ENCODE measurements around the gene IFI6. TPM values are rescaled to one million over a fixed set of nuclear protein-coding genes. Genes with fewer than 3 reads are reported as not detected.

The IFI6 gene
- total and polyA plus RNA-seq, 9 donors, result 41.4 to 102 (median 70.9) TPM

DNA sequence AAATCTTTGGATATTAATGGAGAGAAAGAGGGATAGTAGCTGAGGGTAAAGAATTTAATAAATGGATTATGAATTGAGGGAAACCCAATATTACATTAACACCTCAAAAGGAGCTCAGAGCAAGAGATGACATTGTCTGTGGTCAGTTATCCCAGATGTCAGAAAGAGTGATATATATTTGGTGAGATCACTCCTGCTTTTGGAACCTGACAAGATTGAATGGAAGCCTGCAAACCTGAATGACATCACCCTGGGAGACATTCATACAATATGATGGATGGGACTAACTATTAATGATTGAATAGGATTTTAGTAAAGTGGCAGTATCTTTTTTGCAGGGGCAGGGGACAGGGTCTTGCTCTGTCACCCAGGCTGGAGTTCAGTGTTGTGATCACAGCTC, 6.8 kb upstream of the IFI6 start:
- DNase-seq, result no peak
- no peak overlapping the region for H3K4me3 ChIP-seq (ENCODE audit: low read length)
- no peaks in the 10 kb centered on the region for H3K27me3 ChIP-seq (ENCODE audit: control insufficient read depth, insufficient read depth, low read length)
- no peaks in the 10 kb centered on the region for H3K36me3 ChIP-seq (ENCODE audit: control insufficient read depth, insufficient read depth, low read length)
- H3K9me3 ChIP-seq (replicated peaks; ENCODE audit: control insufficient read depth, low read depth, low read length), result peaks cover 9% of the 10 kb centered on the region
- H3K27ac ChIP-seq (ENCODE audit: low read length), result no peak overlapping the region
- H3K4me1 ChIP-seq (ENCODE audit: control insufficient read depth, insufficient read depth, low read length), result no peaks in the 10 kb centered on the region

DNA sequence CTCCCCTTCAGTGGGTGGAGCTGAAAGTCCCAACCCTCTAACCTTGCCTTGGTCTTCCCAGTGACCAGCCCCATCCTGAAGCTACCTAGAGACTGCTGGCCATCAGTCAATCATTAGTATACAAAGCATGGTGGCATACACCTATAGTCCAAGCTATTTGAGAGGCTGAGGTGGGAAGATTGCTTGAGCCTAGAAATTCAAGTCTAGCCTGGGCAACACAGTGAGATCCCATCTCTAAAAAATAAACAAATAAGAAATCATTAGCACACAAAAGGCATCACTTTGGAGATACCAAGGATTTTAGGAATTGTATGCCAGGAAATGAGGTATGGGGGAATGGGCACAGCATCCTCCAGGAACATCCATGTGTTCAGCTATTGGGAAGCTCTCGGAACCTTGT, 4.4 kb upstream of the IFI6 start:
- H3K4me1 ChIP-seq (ENCODE audit: control insufficient read depth, insufficient read depth, low read length), result peaks cover 11% of the 10 kb centered on the region
- peaks cover 9% of the 10 kb centered on the region for H3K9me3 ChIP-seq (replicated peaks; ENCODE audit: control insufficient read depth, low read depth, low read length)
- no peaks in the 10 kb centered on the region for H3K27me3 ChIP-seq (ENCODE audit: control insufficient read depth, insufficient read depth, low read length)
- no peak overlapping the region for H3K27ac ChIP-seq (ENCODE audit: low read length)
- no peak overlapping the region for H3K4me3 ChIP-seq (ENCODE audit: low read length)
- DNase-seq, result no peak
- H3K36me3 ChIP-seq (ENCODE audit: control insufficient read depth, insufficient read depth, low read length), result no peaks in the 10 kb centered on the region
- no CpG with 5 or more reads among the region's 1 CpG for WGBS (ENCODE audit: insufficient coverage)

DNA sequence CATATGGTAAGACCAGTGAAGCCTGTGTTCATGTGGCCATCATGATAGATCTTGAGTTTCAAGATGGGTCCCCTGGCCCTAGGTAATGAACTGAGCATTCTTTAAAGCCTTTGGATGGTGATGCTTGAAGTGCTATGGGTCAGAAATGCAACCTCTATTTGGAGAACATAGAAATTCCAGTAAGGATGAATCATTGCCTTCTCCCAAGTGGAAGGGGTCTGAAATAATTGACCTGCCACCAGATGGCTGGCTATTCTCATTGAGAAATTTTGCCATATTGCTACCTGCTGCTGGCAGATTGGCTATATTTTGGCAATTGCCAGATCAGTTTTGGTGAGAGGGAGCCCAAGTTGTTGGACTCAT, 739 bp upstream of the IFI6 start:
- Histone ChIP-seq H3K36me3 (ENCODE audit: control insufficient read depth, insufficient read depth, low read length) (peaks cover 13% of the 10 kb centered on the region), H3K9me3 (replicated peaks; ENCODE audit: control insufficient read depth, low read depth, low read length) (no peaks in the 10 kb centered on the region), H3K4me1 (ENCODE audit: control insufficient read depth, insufficient read depth, low read length) (peaks cover 36% of the 10 kb centered on the region), H3K4me3 (ENCODE audit: low read length) (peak overlapping the region; percentile 99), H3K27me3 (ENCODE audit: control insufficient read depth, insufficient read depth, low read length) (no peaks in the 10 kb centered on the region), H3K27ac (ENCODE audit: low read length) (peak overlapping the region; percentile 98)
- DNase-seq, result no peak

DNA sequence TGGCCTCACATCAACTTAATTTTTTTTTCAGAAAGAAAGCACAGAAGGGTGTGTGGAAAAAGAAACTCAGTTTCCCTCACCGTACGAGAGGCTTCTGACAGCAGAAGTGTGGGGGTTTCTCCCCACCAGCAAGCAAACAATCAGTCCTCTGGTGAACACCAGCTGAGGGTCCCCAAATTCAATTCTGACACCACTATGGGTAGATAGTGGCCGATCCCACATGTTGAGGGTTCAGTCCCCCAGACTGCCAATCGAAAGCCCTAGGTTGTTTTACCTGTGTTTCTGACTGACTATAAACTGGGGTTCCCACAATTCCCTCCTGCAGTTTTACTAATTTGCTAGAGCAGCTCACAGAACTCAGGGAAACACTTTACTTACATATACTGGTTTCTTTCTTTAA, 2.1 kb downstream of the IFI6 start:
- WGBS (ENCODE audit: insufficient coverage), result 20% methylated on average over 1 of the region's 4 CpGs
- Histone ChIP-seq H3K27ac (ENCODE audit: low read length) (no peak overlapping the region), H3K4me3 (ENCODE audit: low read length) (peak overlapping the region; percentile 99)

DNA sequence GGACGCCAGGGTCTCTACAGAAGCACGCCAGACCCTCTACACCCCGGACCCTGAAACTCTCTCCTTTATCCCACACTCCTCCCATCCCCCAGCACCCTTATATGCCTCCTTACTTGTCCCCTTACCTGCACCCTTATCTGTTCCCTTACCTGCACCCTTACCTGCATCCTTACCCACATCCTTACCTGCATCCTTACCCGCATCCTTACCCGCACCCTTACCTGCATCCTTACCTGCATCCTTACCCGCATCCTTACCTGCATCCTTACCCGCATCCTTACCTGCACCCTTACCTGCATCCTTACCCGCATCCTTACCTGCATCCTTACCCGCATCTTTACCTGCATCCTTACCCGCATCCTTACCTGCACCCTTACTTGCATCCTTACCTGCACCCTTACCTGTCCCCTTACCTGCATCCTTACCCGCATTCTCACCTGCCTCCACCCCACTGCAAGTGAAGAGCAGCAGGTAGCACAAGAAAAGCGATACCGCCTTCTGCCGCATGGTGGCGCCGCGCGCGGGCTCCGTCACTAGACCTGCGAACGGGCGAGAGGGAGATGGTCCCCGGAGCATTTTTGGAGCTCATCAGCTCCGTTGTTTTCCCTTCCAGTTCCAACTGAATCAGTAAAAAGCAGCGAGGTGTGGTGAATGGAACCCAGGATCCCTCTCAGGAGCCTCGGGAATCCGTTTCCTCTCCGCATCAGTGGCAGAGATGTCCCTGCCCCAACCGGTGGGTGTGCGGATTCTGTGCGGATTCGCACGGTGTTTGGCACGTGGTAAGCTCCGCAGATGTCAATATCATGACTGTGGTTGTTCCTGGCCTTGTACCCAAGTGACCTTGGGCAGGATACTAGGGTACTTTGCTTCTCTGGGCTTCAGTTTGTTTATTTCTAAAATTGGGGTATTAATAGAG, 2.9 kb downstream of the IFI6 start:
- Histone ChIP-seq H3K36me3 (ENCODE audit: control insufficient read depth, insufficient read depth, low read length) (peaks cover 41% of the 10 kb centered on the region), H3K9me3 (replicated peaks; ENCODE audit: control insufficient read depth, low read depth, low read length) (no peaks in the 10 kb centered on the region), H3K4me1 (ENCODE audit: control insufficient read depth, insufficient read depth, low read length) (peaks cover 39% of the 10 kb centered on the region), H3K27me3 (ENCODE audit: control insufficient read depth, insufficient read depth, low read length) (no peaks in the 10 kb centered on the region), H3K27ac (ENCODE audit: low read length) (no peak overlapping the region), H3K4me3 (ENCODE audit: low read length) (peak overlapping the region; percentile 99)
- 15% methylated on average over 34 of the region's 36 CpGs for WGBS (ENCODE audit: insufficient coverage)
- DNase-seq, result peak; percentile 69

More for the DNA sequence above, 2.1 kb downstream of the IFI6 start:
- Histone ChIP-seq H3K36me3 (ENCODE audit: control insufficient read depth, insufficient read depth, low read length) (peaks cover 41% of the 10 kb centered on the region), H3K9me3 (replicated peaks; ENCODE audit: control insufficient read depth, low read depth, low read length) (no peaks in the 10 kb centered on the region), H3K27me3 (ENCODE audit: control insufficient read depth, insufficient read depth, low read length) (no peaks in the 10 kb centered on the region), H3K4me1 (ENCODE audit: control insufficient read depth, insufficient read depth, low read length) (peaks cover 36% of the 10 kb centered on the region)
- no peak for DNase-seq

DNA sequence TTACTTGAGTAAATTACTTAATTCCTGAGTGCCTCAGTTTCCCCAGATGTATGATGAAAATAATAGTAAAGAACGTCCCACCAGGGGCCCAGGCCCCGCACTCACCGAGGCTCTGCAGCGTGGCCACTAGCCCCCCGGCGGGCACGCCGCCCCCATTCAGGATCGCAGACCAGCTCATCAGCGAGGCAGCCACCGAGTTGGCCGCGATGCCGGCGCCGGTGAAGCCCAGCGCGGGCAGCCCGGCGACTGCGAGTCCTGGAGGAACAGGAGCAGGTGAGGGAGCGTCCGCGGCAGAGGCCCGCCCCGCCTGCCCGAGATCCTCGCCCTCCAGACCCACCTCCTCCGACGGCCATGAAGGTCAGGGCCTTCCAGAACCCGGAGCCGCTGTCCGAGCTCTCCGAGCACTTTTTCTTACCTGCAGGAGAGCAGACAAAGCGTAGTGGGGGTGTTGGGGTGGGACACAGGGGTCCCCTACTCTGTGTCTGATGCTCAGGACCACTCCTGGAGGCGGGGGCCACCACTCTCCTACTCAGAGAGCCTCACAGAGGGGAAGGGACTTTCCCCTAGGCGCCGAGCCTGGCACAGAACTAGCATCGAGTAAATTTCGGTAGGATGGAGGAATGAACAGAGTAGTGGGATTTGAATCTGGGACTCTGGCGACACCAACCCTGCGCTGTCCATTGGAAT, 3.7 kb downstream of the IFI6 start:
- no peak overlapping the region for H3K27ac ChIP-seq (ENCODE audit: low read length)
- H3K4me1 ChIP-seq (ENCODE audit: control insufficient read depth, insufficient read depth, low read length), result peaks cover 40% of the 10 kb centered on the region
- WGBS (ENCODE audit: insufficient coverage), result 77% methylated on average over 27 of the region's 42 CpGs

DNA sequence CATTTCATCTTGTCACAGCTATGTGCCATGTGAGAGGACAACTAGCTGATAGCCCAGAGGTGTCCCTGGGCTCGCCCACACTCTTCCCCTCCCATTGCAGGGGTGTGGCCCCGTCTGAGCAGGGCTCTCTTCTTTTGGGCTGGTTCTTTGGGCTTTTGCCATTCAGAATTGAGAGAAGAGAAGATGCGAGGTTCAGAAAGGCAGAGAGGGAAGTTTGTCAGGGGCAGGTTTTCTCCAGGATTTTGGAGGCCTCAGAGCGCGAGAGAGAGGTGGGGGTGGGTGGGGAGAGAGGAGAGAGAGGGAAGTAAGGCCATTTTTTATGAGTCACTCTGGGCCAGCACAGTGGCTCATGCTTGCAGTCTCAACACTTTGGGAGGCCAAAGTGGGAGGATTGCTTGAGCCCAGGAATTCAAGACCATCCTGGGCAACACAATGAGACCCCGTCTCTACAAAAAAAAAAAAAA, 5.2 kb downstream of the IFI6 start:
- no peaks in the 10 kb centered on the region for H3K9me3 ChIP-seq (replicated peaks; ENCODE audit: control insufficient read depth, low read depth, low read length)
- WGBS (ENCODE audit: insufficient coverage), result 58% methylated on average over 2 of the region's 6 CpGs
- peaks cover 41% of the 10 kb centered on the region for H3K4me1 ChIP-seq (ENCODE audit: control insufficient read depth, insufficient read depth, low read length)
- DNase-seq, result no peak
- H3K36me3 ChIP-seq (ENCODE audit: control insufficient read depth, insufficient read depth, low read length), result peaks cover 41% of the 10 kb centered on the region
- no peaks in the 10 kb centered on the region for H3K27me3 ChIP-seq (ENCODE audit: control insufficient read depth, insufficient read depth, low read length)
- H3K27ac ChIP-seq (ENCODE audit: low read length), result no peak overlapping the region
- H3K4me3 ChIP-seq (ENCODE audit: low read length), result no peak overlapping the region

More for the DNA sequence above, 3.7 kb downstream of the IFI6 start:
- no peak for DNase-seq
- no peaks in the 10 kb centered on the region for H3K9me3 ChIP-seq (replicated peaks; ENCODE audit: control insufficient read depth, low read depth, low read length)
- no peak overlapping the region for H3K4me3 ChIP-seq (ENCODE audit: low read length)
- peaks cover 41% of the 10 kb centered on the region for H3K36me3 ChIP-seq (ENCODE audit: control insufficient read depth, insufficient read depth, low read length)
- no peaks in the 10 kb centered on the region for H3K27me3 ChIP-seq (ENCODE audit: control insufficient read depth, insufficient read depth, low read length)

DNA sequence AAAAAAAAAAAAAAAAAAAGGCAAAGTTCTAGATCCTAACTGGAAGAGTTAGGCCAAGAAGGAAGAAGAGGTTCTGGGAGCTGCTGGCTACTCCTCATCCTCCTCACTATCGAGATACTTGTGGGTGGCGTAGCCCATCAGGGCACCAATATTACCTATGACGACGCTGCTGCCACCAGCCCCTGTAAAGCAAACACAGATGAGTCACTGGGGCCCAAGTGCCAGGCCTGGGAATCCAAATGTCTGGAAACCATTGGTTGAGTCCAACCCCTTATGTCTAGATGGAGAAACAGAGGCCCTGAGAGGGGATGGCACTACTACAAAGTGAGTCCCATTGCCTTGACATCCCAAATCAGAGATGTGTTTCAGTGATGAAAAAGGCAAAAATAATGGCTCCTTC, 5.7 kb downstream of the IFI6 start:
- no peaks in the 10 kb centered on the region for H3K27me3 ChIP-seq (ENCODE audit: control insufficient read depth, insufficient read depth, low read length)

DNA sequence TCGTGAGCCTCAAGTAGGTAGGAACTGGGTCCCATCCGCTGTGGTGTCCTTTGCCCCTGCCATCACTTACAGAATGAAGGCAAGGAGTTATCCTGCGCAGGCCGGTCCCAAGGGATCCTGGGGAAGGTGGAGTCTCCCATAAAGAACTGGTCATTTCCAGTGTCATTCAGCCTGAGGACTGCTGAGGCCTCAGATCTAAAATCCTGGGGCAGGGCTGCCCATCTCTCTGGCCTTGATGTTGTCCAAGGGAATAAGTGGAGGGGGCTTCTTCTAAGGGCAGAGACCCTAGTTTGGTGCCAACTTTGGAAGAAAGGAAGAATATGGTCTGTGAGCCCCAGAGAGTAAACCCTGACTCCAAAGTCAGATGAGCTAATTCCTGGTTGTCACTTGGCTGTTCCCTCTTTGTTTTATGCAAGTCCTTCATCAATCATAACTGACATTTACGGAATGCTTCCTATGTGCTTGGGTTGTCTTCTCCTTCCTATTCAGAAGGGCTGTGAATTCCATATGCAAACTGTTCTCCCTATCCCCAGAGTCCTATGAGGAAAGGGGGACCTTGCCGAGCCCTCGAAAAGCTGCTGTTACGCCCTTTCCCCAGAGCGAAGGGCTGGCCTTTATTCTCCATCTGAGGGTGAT, 6.9 kb downstream of the IFI6 start:
- Histone ChIP-seq H3K4me3 (ENCODE audit: low read length) (no peak overlapping the region), H3K9me3 (replicated peaks; ENCODE audit: control insufficient read depth, low read depth, low read length) (no peaks in the 10 kb centered on the region), H3K4me1 (ENCODE audit: control insufficient read depth, insufficient read depth, low read length) (peaks cover 43% of the 10 kb centered on the region), H3K36me3 (ENCODE audit: control insufficient read depth, insufficient read depth, low read length) (peaks cover 41% of the 10 kb centered on the region), H3K27ac (ENCODE audit: low read length) (no peak overlapping the region), H3K27me3 (ENCODE audit: control insufficient read depth, insufficient read depth, low read length) (no peaks in the 10 kb centered on the region)
- WGBS (ENCODE audit: insufficient coverage), result 81% methylated on average over 6 of the region's 9 CpGs
- DNase-seq, result no peak

More for the DNA sequence above, 5.7 kb downstream of the IFI6 start:
- DNase-seq, result no peak
- H3K4me1 ChIP-seq (ENCODE audit: control insufficient read depth, insufficient read depth, low read length), result peaks cover 41% of the 10 kb centered on the region
- H3K4me3 ChIP-seq (ENCODE audit: low read length), result no peak overlapping the region
- H3K36me3 ChIP-seq (ENCODE audit: control insufficient read depth, insufficient read depth, low read length), result peaks cover 41% of the 10 kb centered on the region
- WGBS (ENCODE audit: insufficient coverage), result no CpG with 5 or more reads among the region's 4 CpGs
- H3K27ac ChIP-seq (ENCODE audit: low read length), result no peak overlapping the region
- no peaks in the 10 kb centered on the region for H3K9me3 ChIP-seq (replicated peaks; ENCODE audit: control insufficient read depth, low read depth, low read length)

DNA sequence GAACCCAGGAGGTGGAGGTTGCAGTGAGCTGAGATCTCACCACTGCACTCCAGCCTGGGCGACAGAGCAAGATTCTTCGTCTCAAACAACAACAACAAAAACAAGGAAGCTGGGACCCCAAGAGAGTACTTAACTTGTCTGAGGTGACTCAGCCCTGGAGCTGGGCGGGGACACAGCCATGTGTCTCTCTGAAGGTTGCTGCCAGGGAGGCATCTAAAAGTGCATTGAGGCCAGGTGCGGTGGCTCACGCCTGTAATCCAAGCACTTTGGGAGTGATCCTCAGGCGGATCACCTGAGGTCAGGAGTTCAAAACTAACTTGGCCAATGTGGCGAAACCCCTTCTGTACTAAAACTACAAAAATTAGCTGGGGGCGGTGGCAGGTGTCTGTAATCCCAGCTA, 7.7 kb downstream of the IFI6 start:
- 65% methylated on average over 6 of the region's 8 CpGs for WGBS (ENCODE audit: insufficient coverage)
- H3K9me3 ChIP-seq (replicated peaks; ENCODE audit: control insufficient read depth, low read depth, low read length), result no peaks in the 10 kb centered on the region
- no peak for DNase-seq
- H3K4me3 ChIP-seq (ENCODE audit: low read length), result no peak overlapping the region
- peaks cover 41% of the 10 kb centered on the region for H3K36me3 ChIP-seq (ENCODE audit: control insufficient read depth, insufficient read depth, low read length)
- H3K27ac ChIP-seq (ENCODE audit: low read length), result no peak overlapping the region
- H3K4me1 ChIP-seq (ENCODE audit: control insufficient read depth, insufficient read depth, low read length), result peaks cover 40% of the 10 kb centered on the region
- H3K27me3 ChIP-seq (ENCODE audit: control insufficient read depth, insufficient read depth, low read length), result no peaks in the 10 kb centered on the region

All from muscle of leg (tissue), 11 donors.